ENCODE measurements around the gene ACER1.

GRCh38 chr19:6274756-6275155 is 58.7 kb downstream of the ACER1 start:
- TF ChIP-seq CTCF (conservative IDR thresholded peaks at IDR 0.05; ENCODE audit: low read depth in 2 of 2) (no peak), EZH2phosphoT487 (IDR thresholded peaks at IDR 0.05; ENCODE audit: unreplicated experiment) (no peak), ETS1 (IDR thresholded peaks at IDR 0.05) (no peak), ZNF114 (CRISPR knock-in tag; IDR thresholded peaks at IDR 0.05) (no peak), POLR2AphosphoS5 (IDR thresholded peaks at IDR 0.05; ENCODE audit: low read depth) (no peak), NANOG (IDR thresholded peaks at IDR 0.05; ENCODE audit: borderline replicate concordance) (no peak), EZH2 (IDR thresholded peaks at IDR 0.05; ENCODE audit: low read depth, unreplicated experiment) (no peak)
